Keratinocyte (primary cell): ENCODE measurements around the gene KPNA5. TPM values are rescaled to one million over a fixed set of nuclear protein-coding genes. Genes with fewer than 3 reads are reported as not detected.

Source experiments
- DNase-seq: peaks from one replicate; pipeline ENCODE4 v3.0.0-alpha.2; 2011; ENCODE audit warnings: low read depth, missing footprints, low spot score
- FAIRE-seq: peaks from 2 replicates; lab custom pipeline; 2011; peaks lifted over from hg19 to GRCh38; lab: Jason Lieb, UNC
- H2AFZ ChIP-seq: 2 replicates; pipeline ENCODE4 v1.6.0; 2012; ENCODE audit warnings: low read length, control low read depth, inconsistent platforms; ENCODE audit not compliant: control insufficient read depth
- H3K27ac ChIP-seq: 2 replicates; pipeline ENCODE4 v1.5.1; 2011; ENCODE audit warnings: low read length; ENCODE audit not compliant: control insufficient read depth, insufficient read depth
- H3K27me3 ChIP-seq: 3 replicates; pipeline ENCODE4 v1.6.0; 2011; ENCODE audit warnings: low read length; ENCODE audit not compliant: control insufficient read depth, insufficient read depth; ENCODE audit errors: extremely low read depth
- H3K36me3 ChIP-seq, 2 experiments: 2 replicates in 1 of 2; 3 replicates in 1 of 2; pipeline ENCODE4 v1.5.1; 2011; ENCODE audit warnings: low read length in 2 of 2, mild to moderate bottlenecking in 1 of 2; ENCODE audit not compliant: control insufficient read depth in 2 of 2, insufficient read depth in 2 of 2; ENCODE audit errors: extremely low read depth in 1 of 2
- H3K4me1 ChIP-seq: 3 replicates; pipeline ENCODE4 v1.5.1; 2011; ENCODE audit warnings: low read length; ENCODE audit not compliant: control insufficient read depth, insufficient read depth; ENCODE audit errors: extremely low read depth
- H3K4me2 ChIP-seq: 3 replicates; pipeline ENCODE4 v1.6.0; 2011; ENCODE audit warnings: low read depth, low read length; ENCODE audit not compliant: control insufficient read depth, insufficient read depth; ENCODE audit errors: extremely low read depth
- H3K4me3 ChIP-seq, 3 experiments: fragments of 200-600 bp in 1 of 3; sonication (generic) in 1 of 3; 2 replicates in 2 of 3; 3 replicates in 1 of 3; pipeline ENCODE4 v1.5.1; 2011 to 2016; ENCODE audit warnings: low read length in 3 of 3, mild to moderate bottlenecking in 3 of 3, control low read depth in 2 of 3, inconsistent platforms in 1 of 3, low read depth in 1 of 3, mixed read lengths in 1 of 3, mixed run types in 1 of 3, moderate library complexity in 1 of 3; ENCODE audit not compliant: control insufficient read depth in 2 of 3, insufficient read depth in 2 of 3; ENCODE audit errors: extremely low read depth in 1 of 3
- H3K79me2 ChIP-seq: 2 replicates; pipeline ENCODE4 v1.6.0; 2012; ENCODE audit warnings: low read length; ENCODE audit not compliant: control insufficient read depth, insufficient read depth
- H3K9ac ChIP-seq: 3 replicates; pipeline ENCODE4 v1.6.0; 2011; ENCODE audit warnings: low read length; ENCODE audit not compliant: control insufficient read depth, insufficient read depth; ENCODE audit errors: extremely low read depth
- H3K9me1 ChIP-seq: 3 replicates; pipeline ENCODE4 v1.6.0; 2011; ENCODE audit warnings: low read length; ENCODE audit not compliant: control insufficient read depth, insufficient read depth; ENCODE audit errors: extremely low read depth
- H3K9me3 ChIP-seq: 2 replicates; pipeline ENCODE4 v1.5.1; 2012; ENCODE audit warnings: low read depth, low read length; ENCODE audit not compliant: control insufficient read depth
- H4K20me1 ChIP-seq: 3 replicates; pipeline ENCODE4 v1.6.0; 2011; ENCODE audit warnings: low read length; ENCODE audit not compliant: control insufficient read depth, insufficient read depth; ENCODE audit errors: extremely low read depth
- CTCF ChIP-seq, 3 experiments: IDR thresholded peaks in 1 of 3; conservative IDR thresholded peaks in 1 of 3; optimal IDR thresholded peaks in 1 of 3; 2 replicates in 2 of 3; 3 replicates in 1 of 3; pipeline versions ENCODE3 to v1.5.1; 2011; ENCODE audit warnings: low read length in 3 of 3, mild to moderate bottlenecking in 3 of 3, moderate library complexity in 2 of 3, control low read depth in 1 of 3, inconsistent platforms in 1 of 3; ENCODE audit not compliant: insufficient read depth in 2 of 3; ENCODE audit errors: extremely low read depth in 1 of 3
- EZH2 ChIP-seq: IDR thresholded peaks from one replicate; pipeline ENCODE4 v1.6.1; 2012; ENCODE audit warnings: inconsistent platforms, mild to moderate bottlenecking, low read length, moderate library complexity
- dilution Hi-C: fragments of 300-500 bp; cut with MboI; formaldehyde crosslinking; loops from one replicate; pipeline ENCODE4 v1.7.0; 2020; ENCODE audit warnings: low sequenced_read_pairs; ENCODE audit not compliant: extremely low pct_ligation_motif_present
- polyA plus RNA-seq, 5 experiments: library from polyadenylated mRNA; depleted of rRNA in 3 of 5; stranded (reverse) in 3 of 5; stranded (forward) in 1 of 5; unstranded in 1 of 5; fragments of >200 nt; gene quantifications; 1 replicate in 1 of 5; 2 replicates in 3 of 5; 3 replicates in 1 of 5; pipeline versions ENCODE4 v1.2.1 to v1.2.3, GENCODE V29; 2011 to 2012; ENCODE audit warnings: missing spikeins in 2 of 5, low read depth in 1 of 5, low replicate concordance in 1 of 5

KPNA5 gene
- polyA plus RNA-seq, 1 donor (not counting 4 experiments of a cell fraction or from before 2014, with no cell fraction given): 3.1 TPM

- Histone ChIP-seq H3K36me3 (peaks cover 4 to 7% of the 10 kb centered on the region in 2 experiments), H3K27ac (no peak overlapping the region), H3K4me3 (no peak overlapping the region), H3K4me1 (no peaks in the 10 kb centered on the region), H2AFZ (no peak overlapping the region), H3K9me1 (no peaks in the 10 kb centered on the region), H3K9me3 (no peaks in the 10 kb centered on the region), H3K79me2 (peaks cover 2% of the 10 kb centered on the region), H4K20me1 (no peaks in the 10 kb centered on the region), H3K9ac (no peak overlapping the region), H3K4me2 (no peak overlapping the region), H3K27me3 (no peaks in the 10 kb centered on the region)
- dilution Hi-C loops: no loop called here
- no peak for TF ChIP-seq EZH2
- TF ChIP-seq CTCF (optimal IDR thresholded peaks at IDR 0.05 in 1 of 3, IDR thresholded peaks at IDR 0.05 in 1 of 3, conservative IDR thresholded peaks at IDR 0.05 in 1 of 3; ENCODE audit: extremely low read depth in 1 of 3, insufficient read depth in 2 of 3, low read length in 3 of 3): no peak
- DNase-seq (no peak), FAIRE-seq (no peak)
Measured at GRCh38 chr6:116649129-116649528, 31.9 kb upstream of the KPNA5 start.

- no peaks in the 10 kb centered on the region for H3K9me3 ChIP-seq
- no peak overlapping the region for H3K9ac ChIP-seq
- dilution Hi-C loops: no loop called here
- no peaks in the 10 kb centered on the region for H4K20me1 ChIP-seq
- H3K9me1 ChIP-seq: no peaks in the 10 kb centered on the region
- H2AFZ ChIP-seq: no peak overlapping the region
- H3K27ac ChIP-seq: no peak overlapping the region
- no peak for DNase-seq
- peaks cover 2% of the 10 kb centered on the region for H3K79me2 ChIP-seq
- no peaks in the 10 kb centered on the region for H3K27me3 ChIP-seq
- no peak for FAIRE-seq
- TF ChIP-seq EZH2 (no peak), CTCF (optimal IDR thresholded peaks at IDR 0.05 in 1 of 3, IDR thresholded peaks at IDR 0.05 in 1 of 3, conservative IDR thresholded peaks at IDR 0.05 in 1 of 3; ENCODE audit: extremely low read depth in 1 of 3, insufficient read depth in 2 of 3, low read length in 3 of 3) (no peak)
- no peak overlapping the region for H3K4me2 ChIP-seq
- H3K4me3 ChIP-seq: no peak overlapping the region
- peaks cover 2 to 4% of the 10 kb centered on the region in 2 experiments for H3K36me3 ChIP-seq
- H3K4me1 ChIP-seq: no peaks in the 10 kb centered on the region
Measured at GRCh38 chr6:116651916-116652315, 29.1 kb upstream of the KPNA5 start.
